Pancreas (tissue), 10 donors: ENCODE measurements around the gene VTN. TPM values are rescaled to one million over a fixed set of nuclear protein-coding genes. Genes with fewer than 3 reads are reported as not detected.

ENCODE experiments used
- ATAC-seq, 4 donors: fragments of 200-7000 bp; cut with Tn5 transposase; one replicate each; pipeline versions ENCODE4 v1.8.0 to v1.9.1; 2020; ENCODE audit warnings: mild to moderate bottlenecking in 4 of 4, moderate library complexity in 4 of 4
- DNase-seq, 6 donors: peaks; one replicate each; pipeline ENCODE4 v3.0.0-alpha.2; 2020
- FAIRE-seq: peaks from 2 replicates; lab custom pipeline; 2012; peaks lifted over from hg19 to GRCh38; lab: Jason Lieb, UNC
- H3K27ac ChIP-seq, 4 donors: fragments of 200-600 bp; sonication (generic); 1 replicate in 3 of 4; 2 replicates in 1 of 4; pipeline versions ENCODE4 v1.5.0 to v1.8.0; 2020
- H3K27me3 ChIP-seq, 4 donors: fragments of 200-600 bp; one replicate each; pipeline ENCODE4 v1.8.0; 2021
- H3K36me3 ChIP-seq, 3 donors: fragments of 200-600 bp; sonication (generic) in 1 of 3; one replicate each; pipeline versions ENCODE4 v1.5.0 to v1.8.0; 2020 to 2021
- H3K4me1 ChIP-seq, 3 donors: fragments of 200-600 bp; one replicate each; pipeline ENCODE4 v1.8.0; 2021
- H3K4me3 ChIP-seq, 4 donors: fragments of 200-600 bp; sonication (generic) in 2 of 4; one replicate each; pipeline versions ENCODE4 v1.5.0 to v1.8.0; 2020 to 2021
- H3K9me3 ChIP-seq, 4 donors: fragments of 200-600 bp; one replicate each; pipeline ENCODE4 v1.8.0; 2021
- CTCF ChIP-seq, 4 donors: fragments of 200-600 bp; sonication (generic) in 3 of 4; IDR thresholded peaks; one replicate each; pipeline versions ENCODE4 v1.5.0 to v1.8.0; 2021; ENCODE audit warnings: antibody characterized with exemption in 4 of 4
- WGBS, 2 donors: extraction: QIAGEN DNeasy Blood & Tissue Kit; methylation state at CpG; one replicate each; pipeline ENCODE4 v1.1.7; 2013; 5-methylcytosine and 5-hydroxymethylcytosine counted together
- intact Hi-C, 3 donors: fragments of 100-400 bp; cut with DNase I; formaldehyde crosslinking; loops; one replicate each; pipeline versions ENCODE4 v1.11.1 to v1.14.2; 2022
- polyA plus RNA-seq, 2 donors: library from polyadenylated mRNA; stranded (reverse); fragments of 200-250 nt; gene quantifications; one replicate each; pipeline ENCODE4 v1.2.3, GENCODE V29; 2013
- total RNA-seq, 6 donors: library from RNA; stranded (reverse); fragmentation: NEBNext Ultra II Directional in 4 of 6; extraction: Animal tissue kit (Norgen Biotek cat#: 25700) in 4 of 6; gene quantifications; one replicate each; pipeline versions ENCODE4 v1.2.1 to v1.2.4, GENCODE V29; 2021 to 2023
- donor health status: healthy with polysubstance abuse.
- donor health status: DM: no; HTN: no; CAD: no; lungs with moderate emphysema.
- donor health status: DM: no; HTN: no; CAD: no.
- donor health status: control.
- donor health status: control.
- donor health status: Bipolar disorder and iron deficiency.
- donor health status: DM: yes; HTN: yes; CAD: no.
- donor health status: DM: no; HTN: no; CAD: no.
- donor health status: DM: no; HTN: no; CAD: no.
- donor health status: DM: yes; HTN: yes; CAD: no.

VTN gene
- total and polyA plus RNA-seq, 8 donors, result 5.2 to 21.6 (median 12.1) TPM

GRCh38 chr17:28335201-28335958, 34.7 kb downstream of the VTN start, which contains the start of the genes IFT20 and TNFAIP1:
Gene IFT20 (minus strand): TSS chr17:28335472. CDS start chr17:28331985, 3,487 bp downstream.
Gene TNFAIP1 (plus strand): TSS chr17:28335761. CDS start chr17:28339522, 3,761 bp downstream.
- peak; percentile 87 to 92 (median 90) for ATAC-seq
- Histone ChIP-seq H3K4me3 (peak within 1 kb of the TSS; percentile 63 to 94 (median 88)), H3K27me3 (no peaks in the 10 kb centered on the region), H3K36me3 (peaks cover 0 to 10% (median 0%) of the 10 kb centered on the region in 3 donors), H3K4me1 (peaks cover 12 to 45% (median 35%) of the 10 kb centered on the region in 3 donors), H3K9me3 (no peaks in the 10 kb centered on the region), H3K27ac (peak within 1 kb of the TSS; percentile 86 to 98 (median 97))
- WGBS, 2 donors, result 0 to 1% methylated on average over 54 to 62 of the region's 62 CpGs
- FAIRE-seq, result peak; percentile 91
- TF ChIP-seq CTCF (IDR thresholded peaks at IDR 0.05), result no peak
- intact Hi-C loops, result no loop called here
- peak; percentile 94 to 100 (median 99) for DNase-seq

- ATAC-seq, result peak in 1 of 4 donors; percentile 1
These were observed 35.4 kb downstream of the VTN start for GRCh38 chr17:28334666-28335200.

GRCh38 chr17:28334171-28334570, 35.9 kb downstream of the VTN start:
- no peaks in the 10 kb centered on the region for H3K9me3 ChIP-seq
- ATAC-seq (no peak), DNase-seq (no peak), FAIRE-seq (no peak)
- intact Hi-C loops, result no loop called here
- H3K4me3 ChIP-seq, result peak overlapping the region; percentile 63 to 94 (median 84)
- H3K36me3 ChIP-seq, result peaks cover 0 to 8% (median 5%) of the 10 kb centered on the region in 3 donors
- peak overlapping the region; percentile 82 to 98 (median 92) for H3K27ac ChIP-seq
- no peaks in the 10 kb centered on the region for H3K27me3 ChIP-seq
- no peak for TF ChIP-seq CTCF (IDR thresholded peaks at IDR 0.05)
- WGBS, 2 donors, result 26 to 28% methylated on average over 6 of the region's 6 CpGs
- peaks cover 12 to 45% (median 35%) of the 10 kb centered on the region in 3 donors for H3K4me1 ChIP-seq

More at GRCh38 chr17:28334666-28335200, 35.4 kb downstream of the VTN start:
- TF ChIP-seq CTCF (IDR thresholded peaks at IDR 0.05), result no peak
- no peaks in the 10 kb centered on the region for H3K9me3 ChIP-seq
- peak overlapping the region; percentile 82 to 98 (median 92) for H3K27ac ChIP-seq
- peaks cover 12 to 45% (median 35%) of the 10 kb centered on the region in 3 donors for H3K4me1 ChIP-seq
- H3K4me3 ChIP-seq, result peak overlapping the region; percentile 63 to 94 (median 84)
- DNase-seq (no peak), FAIRE-seq (no peak)
- 2 to 5% methylated on average over 18 of the region's 18 CpGs for WGBS, 2 donors
- intact Hi-C loops, result no loop called here
- no peaks in the 10 kb centered on the region for H3K27me3 ChIP-seq
- peaks cover 0 to 4% (median 0%) of the 10 kb centered on the region in 3 donors for H3K36me3 ChIP-seq

- no peak for DNase-seq
- H3K27ac ChIP-seq, result peak overlapping the region in 2 of 4 donors; percentile 97 to 98
- H3K4me3 ChIP-seq, result peak overlapping the region in 2 of 4 donors; percentile 88 to 94
- peaks cover 12 to 42% (median 32%) of the 10 kb centered on the region in 3 donors for H3K4me1 ChIP-seq
- H3K36me3 ChIP-seq, result peaks cover 0 to 16% (median 8%) of the 10 kb centered on the region in 3 donors
- intact Hi-C loops, result no loop called here
- no peak for FAIRE-seq
- 32 to 41% methylated on average over 1 of the region's 1 CpG for WGBS, 2 donors
- no peaks in the 10 kb centered on the region for H3K9me3 ChIP-seq
- H3K27me3 ChIP-seq, result no peaks in the 10 kb centered on the region
- no peak for TF ChIP-seq CTCF (IDR thresholded peaks at IDR 0.05)
- no peak for ATAC-seq
These were observed 36.9 kb downstream of the VTN start for GRCh38 chr17:28333083-28333746.
